HepG2 (cell line): ENCODE results near the gene NEURL3. TPM values are rescaled to one million over a fixed set of nuclear protein-coding genes. Genes with fewer than 3 reads are reported as not detected.

Experiments
- ARID3A ChIP-seq: IDR thresholded peaks from 2 replicates; pipeline ENCODE4 v1.6.1; 2012; ENCODE audit warnings: low read depth, low read length, improper control_type of control experiment
- ARNTL ChIP-seq: sonication (generic); formaldehyde crosslinking; IDR thresholded peaks from 2 replicates; pipeline ENCODE4 v1.4.0; 2020; ENCODE audit warnings: mild to moderate bottlenecking, missing genetic modification reagents
- CBX2 ChIP-seq, 2 experiments: fragments of 200-600 bp in 1 of 2; sonication (generic); formaldehyde crosslinking in 1 of 2; IDR thresholded peaks; 2 replicates each; pipeline versions ENCODE4 v1.7.0 to v1.8.1; 2018 to 2022; ENCODE audit warnings: low read depth in 2 of 2, low read length in 1 of 2, mild to moderate bottlenecking in 1 of 2, missing genetic modification reagents in 1 of 2
- CHCHD3 ChIP-seq: sonication (generic); formaldehyde crosslinking; IDR thresholded peaks from 2 replicates; pipeline ENCODE4 v1.8.0; 2022; ENCODE audit warnings: mild to moderate bottlenecking, missing genetic modification reagents, moderate library complexity
- E2F1 ChIP-seq: sonication (generic); formaldehyde crosslinking; IDR thresholded peaks from 2 replicates; pipeline ENCODE4 v1.5.0; 2020; ENCODE audit warnings: missing genetic modification reagents
- HNF1B ChIP-seq: sonication (generic); formaldehyde crosslinking; IDR thresholded peaks from 2 replicates; pipeline ENCODE4 v1.5.1; 2020; ENCODE audit warnings: mild to moderate bottlenecking, moderate library complexity, missing genetic modification reagents
- HOXA9 ChIP-seq: sonication (generic); formaldehyde crosslinking; IDR thresholded peaks from 2 replicates; pipeline ENCODE4 v1.8.1; 2022; ENCODE audit warnings: missing genetic modification reagents, mild to moderate bottlenecking, moderate library complexity, borderline replicate concordance
- KDM6A ChIP-seq: IDR thresholded peaks from 2 replicates; pipeline ENCODE4 v1.6.1; 2016; ENCODE audit warnings: low read depth
- MAF1 ChIP-seq: sonication (generic); formaldehyde crosslinking; IDR thresholded peaks from 2 replicates; pipeline ENCODE4 v1.5.0; 2020; ENCODE audit warnings: missing genetic modification reagents, borderline replicate concordance
- MTF2 ChIP-seq: sonication (generic); formaldehyde crosslinking; IDR thresholded peaks from 2 replicates; pipeline ENCODE4 v1.5.0; 2020; ENCODE audit warnings: missing genetic modification reagents, borderline replicate concordance
- PPARG ChIP-seq: conservative IDR thresholded peaks from 2 replicates; pipeline ENCODE4 v1.6.1; 2016; ENCODE audit warnings: missing biosample characterization, missing genetic modification reagents
- STAG1 ChIP-seq: sonication (generic); formaldehyde crosslinking; IDR thresholded peaks from 2 replicates; pipeline ENCODE4 v1.4.0; 2020; ENCODE audit warnings: missing genetic modification reagents
- THAP11 ChIP-seq: IDR thresholded peaks from 2 replicates; pipeline ENCODE4 v1.6.1; 2016; ENCODE audit warnings: missing biosample characterization, missing genetic modification reagents
- YEATS2 ChIP-seq: sonication (generic); formaldehyde crosslinking; IDR thresholded peaks from 2 replicates; pipeline ENCODE4 v1.4.0; 2020; ENCODE audit warnings: missing genetic modification reagents, borderline replicate concordance
- ZIK1 ChIP-seq: sonication (generic); formaldehyde crosslinking; IDR thresholded peaks from 2 replicates; pipeline ENCODE4 v1.5.0; 2020; ENCODE audit warnings: mild to moderate bottlenecking, low read depth, missing genetic modification reagents, borderline replicate concordance
- ZNF414 ChIP-seq: sonication (generic); formaldehyde crosslinking; IDR thresholded peaks from 2 replicates; pipeline ENCODE4 v1.5.0; 2020; ENCODE audit warnings: missing genetic modification reagents
- ZNF512B ChIP-seq: sonication (generic); formaldehyde crosslinking; IDR thresholded peaks from 2 replicates; pipeline ENCODE4 v1.5.1; 2020; ENCODE audit warnings: missing genetic modification reagents, mild to moderate bottlenecking, borderline replicate concordance
- ZNF691 ChIP-seq: sonication (generic); formaldehyde crosslinking; IDR thresholded peaks from 2 replicates; pipeline ENCODE4 v1.4.0; 2020; ENCODE audit warnings: missing genetic modification reagents, low read depth, mild to moderate bottlenecking, borderline replicate concordance
- polyA plus RNA-seq, 8 experiments: library from polyadenylated mRNA; depleted of rRNA in 3 of 8; stranded (reverse) in 7 of 8; unstranded in 1 of 8; fragments of >200 nt; fragmentation: Illumina TruSeq in 4 of 8; extraction: Trizol in 4 of 8; gene quantifications; 2 replicates each; pipeline versions ENCODE4 v1.2.1 to v1.2.3, GENCODE V29; 2011 to 2016; ENCODE audit warnings: low read depth in 4 of 8, missing spikeins in 1 of 8, mixed read lengths in 1 of 8; ENCODE audit not compliant: insufficient read depth in 1 of 8
- total RNA-seq, 5 experiments: library from RNA; depleted of rRNA; stranded (reverse); fragments of >200 nt; fragmentation: Illumina TruSeq; extraction: Trizol; gene quantifications; 2 replicates each; pipeline ENCODE4 v1.2.3, GENCODE V29; 2016; ENCODE audit warnings: low read depth in 1 of 5

NEURL3 gene
- total and polyA plus RNA-seq, 2 of the 13 experiments (the other 11 are each of a cell fraction or from before 2014, with no cell fraction given), result 0.16 to 1.2 TPM

GRCh38 chr2:96554293-96555145 is 49.4 kb upstream of the NEURL3 start (continued):
- TF ChIP-seq ARID3A (no peak), ZNF414 (CRISPR knock-in tag) (0 out of 2 replicates have a peak, but pooled peaks have one; percentile 51), ZNF691 (peak; percentile 93), PPARG (CRISPR knock-in tag) (0 out of 2 replicates have a peak, but pooled peaks have one; percentile 34), KDM6A (CRISPR knock-in tag) (no peak), CBX2 (IDR thresholded peaks at IDR 0.05; ENCODE audit: low read depth, low read length) (no peak), CBX2 (CRISPR knock-in tag; IDR thresholded peaks at IDR 0.05; ENCODE audit: low read depth) (peak; percentile 63; the same call in 1 of the 2 replicates), ZNF512B (CRISPR knock-in tag) (no peak), ZIK1 (CRISPR knock-in tag) (0 out of 2 replicates have a peak, but pooled peaks have one; percentile 54), CHCHD3 (CRISPR knock-in tag) (0 out of 2 replicates have a peak, but pooled peaks have one; percentile 69), THAP11 (CRISPR knock-in tag) (peak; percentile 21; the same call in 1 of the 2 replicates), YEATS2 (CRISPR knock-in tag) (0 out of 2 replicates have a peak, but pooled peaks have one; percentile 24), HNF1B (peak; percentile 65; the same call in 1 of the 2 replicates), E2F1 (CRISPR knock-in tag) (no peak), MTF2 (CRISPR knock-in tag) (no peak), STAG1 (CRISPR knock-in tag) (peak; percentile 77), ARNTL (0 out of 2 replicates have a peak, but pooled peaks have one; percentile 40), HOXA9 (CRISPR knock-in tag) (no peak; the same call in 1 of the 2 replicates), MAF1 (CRISPR knock-in tag) (no peak)
